IMR-90 (cell line): ENCODE measurements around the gene MALSU1.

Experiments
- CEBPB ChIP-seq: IDR thresholded peaks from 2 replicates; pipeline ENCODE4 v1.6.1; 2012; ENCODE audit warnings: low read depth, low read length, improper control_type of control experiment
- MAFK ChIP-seq: IDR thresholded peaks from 2 replicates; pipeline ENCODE4 v1.6.1; 2012; ENCODE audit warnings: low read depth, low read length, improper control_type of control experiment
- RCOR1 ChIP-seq: IDR thresholded peaks from 2 replicates; pipeline ENCODE4 v1.6.1; 2012; ENCODE audit warnings: mild to moderate bottlenecking, low read length, improper control_type of control experiment; ENCODE audit not compliant: insufficient replicate concordance
- RFX5 ChIP-seq: IDR thresholded peaks from 2 replicates; pipeline ENCODE4 v1.8.0; 2012; ENCODE audit warnings: low read depth, mild to moderate bottlenecking, low read length, moderate library complexity
- TF ChIP-seq, protein P1 (sequence below): conservative IDR thresholded peaks from 2 replicates; pipeline ENCODE4 v1.5.1; 2012; ENCODE audit warnings: mild to moderate bottlenecking, low read depth, low read length, improper control_type of control experiment

DNA sequence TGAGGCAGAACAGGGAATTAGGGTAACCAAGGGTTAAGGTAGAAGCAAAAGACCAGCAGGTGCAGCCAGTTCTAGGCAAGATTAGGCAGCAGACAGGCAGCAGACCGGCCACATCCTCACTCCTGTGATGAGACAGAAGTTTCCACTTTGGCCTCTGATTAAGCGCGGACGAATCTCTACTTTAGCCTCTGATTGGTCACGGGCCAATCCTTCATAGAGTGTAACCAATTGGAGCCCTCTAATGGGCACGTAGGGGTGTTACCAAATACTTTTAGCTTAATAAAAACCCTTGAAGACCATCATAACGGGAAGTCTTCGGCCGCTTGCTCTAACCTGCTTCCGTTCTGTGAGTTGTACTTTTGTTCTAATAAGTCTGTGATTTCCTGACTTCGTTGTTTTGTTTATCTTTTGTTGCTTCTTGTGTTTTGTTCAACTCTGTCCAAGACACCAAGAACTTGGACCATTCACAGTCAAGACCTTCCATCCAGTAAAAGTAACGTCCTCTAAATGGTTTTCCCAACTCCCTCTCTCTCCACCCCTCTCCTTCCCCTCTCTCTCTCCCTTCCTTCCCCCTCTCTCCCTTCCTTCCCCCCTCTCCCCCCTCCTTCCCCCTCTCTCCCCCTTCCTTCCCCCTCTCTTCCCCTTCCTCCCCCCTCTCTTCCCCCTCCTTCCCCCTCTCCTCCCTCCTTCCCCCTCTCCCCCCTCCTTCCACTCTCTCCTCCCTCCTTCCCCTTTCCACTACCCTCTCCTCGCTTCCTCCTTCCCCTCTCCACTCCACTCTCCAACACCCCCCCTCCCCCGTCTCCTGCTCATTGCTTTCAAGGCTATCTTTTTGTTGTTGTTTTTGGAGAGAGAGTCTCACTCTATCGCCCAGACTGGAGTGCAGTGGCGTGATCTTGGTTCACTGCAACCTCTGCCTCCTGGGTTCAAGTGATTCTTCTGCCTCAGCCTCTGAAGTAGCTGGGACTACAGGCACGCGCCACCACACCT lies 13.2 kb upstream of the MALSU1 start:
- TF ChIP-seq CEBPB (no peak), RFX5 (no peak), RCOR1 (no peak), MAFK (no peak)
- TF ChIP-seq, protein P1, sequence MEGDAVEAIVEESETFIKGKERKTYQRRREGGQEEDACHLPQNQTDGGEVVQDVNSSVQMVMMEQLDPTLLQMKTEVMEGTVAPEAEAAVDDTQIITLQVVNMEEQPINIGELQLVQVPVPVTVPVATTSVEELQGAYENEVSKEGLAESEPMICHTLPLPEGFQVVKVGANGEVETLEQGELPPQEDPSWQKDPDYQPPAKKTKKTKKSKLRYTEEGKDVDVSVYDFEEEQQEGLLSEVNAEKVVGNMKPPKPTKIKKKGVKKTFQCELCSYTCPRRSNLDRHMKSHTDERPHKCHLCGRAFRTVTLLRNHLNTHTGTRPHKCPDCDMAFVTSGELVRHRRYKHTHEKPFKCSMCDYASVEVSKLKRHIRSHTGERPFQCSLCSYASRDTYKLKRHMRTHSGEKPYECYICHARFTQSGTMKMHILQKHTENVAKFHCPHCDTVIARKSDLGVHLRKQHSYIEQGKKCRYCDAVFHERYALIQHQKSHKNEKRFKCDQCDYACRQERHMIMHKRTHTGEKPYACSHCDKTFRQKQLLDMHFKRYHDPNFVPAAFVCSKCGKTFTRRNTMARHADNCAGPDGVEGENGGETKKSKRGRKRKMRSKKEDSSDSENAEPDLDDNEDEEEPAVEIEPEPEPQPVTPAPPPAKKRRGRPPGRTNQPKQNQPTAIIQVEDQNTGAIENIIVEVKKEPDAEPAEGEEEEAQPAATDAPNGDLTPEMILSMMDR: no peak
